Neural progenitor cell (in vitro differentiated cells): ENCODE results near the gene MTRF1L. TPM values are rescaled to one million over a fixed set of nuclear protein-coding genes. Genes with fewer than 3 reads are reported as not detected.
A peak's percentile ranks its signal among the peaks of the same experiment; 100 is the strongest.

Experiments used
- DNase-seq: peaks from one replicate; pipeline ENCODE4 v3.0.0-alpha.2; 2016; ENCODE audit warnings: low spot score
- H2AFZ ChIP-seq: fragments of 200-600 bp; sonication (generic); replicated peaks from 2 replicates; pipeline ENCODE4 v1.6.1; 2016; ENCODE audit warnings: antibody characterized with exemption
- H3F3A ChIP-seq: fragments of 200-600 bp; sonication (generic); 2 replicates; pipeline ENCODE4 v1.6.1; 2016; ENCODE audit warnings: antibody characterized with exemption, low read depth
- H3K27ac ChIP-seq: fragments of 200-600 bp; sonication (generic); 2 replicates; pipeline ENCODE4 v1.5.1; 2016; ENCODE audit warnings: mild to moderate bottlenecking
- H3K27me3 ChIP-seq: fragments of 200-600 bp; sonication (generic); 2 replicates; pipeline ENCODE4 v1.6.1; 2016; ENCODE audit warnings: mild to moderate bottlenecking, moderate library complexity
- H3K36me3 ChIP-seq: fragments of 200-600 bp; sonication (generic); 2 replicates; pipeline ENCODE4 v1.5.1; 2016
- H3K4me1 ChIP-seq: fragments of 200-600 bp; sonication (generic); 2 replicates; pipeline ENCODE4 v1.6.1; 2016; ENCODE audit warnings: mixed run types
- H3K4me2 ChIP-seq: fragments of 200-600 bp; sonication (generic); 2 replicates; pipeline ENCODE4 v1.6.1; 2016
- H3K4me3 ChIP-seq: fragments of 200-600 bp; sonication (generic); 2 replicates; pipeline ENCODE4 v1.5.1; 2016
- H3K79me2 ChIP-seq: fragments of 200-600 bp; sonication (generic); 2 replicates; pipeline ENCODE4 v1.6.1; 2016; ENCODE audit warnings: low read depth
- H3K9ac ChIP-seq: fragments of 200-600 bp; sonication (generic); 2 replicates; pipeline ENCODE4 v1.6.1; 2016
- H3K9me3 ChIP-seq: fragments of 200-600 bp; sonication (generic); 2 replicates; pipeline ENCODE4 v1.5.1; 2016; ENCODE audit warnings: low read depth
- H4K20me1 ChIP-seq: fragments of 200-600 bp; sonication (generic); 2 replicates; pipeline ENCODE4 v1.6.1; 2016; ENCODE audit warnings: low read depth
- H3K27ac Mint-ChIP-seq: 3 replicates; pipeline ENCODE4 v1.8.0; 2021; ENCODE audit warnings: mixed read lengths
- H3K27me3 Mint-ChIP-seq: 2 replicates; pipeline ENCODE4 v1.8.0; 2022; ENCODE audit warnings: low read depth, mild to moderate bottlenecking, inconsistent platforms, moderate library complexity, mixed read lengths; ENCODE audit not compliant: insufficient read depth
- H3K36me3 Mint-ChIP-seq: 3 replicates; pipeline ENCODE4 v1.8.0; 2021; ENCODE audit warnings: mixed read lengths
- H3K4me1 Mint-ChIP-seq: 3 replicates; pipeline ENCODE4 v1.8.0; 2021; ENCODE audit warnings: mixed read lengths
- H3K4me3 Mint-ChIP-seq: 3 replicates; pipeline ENCODE4 v1.8.0; 2021; ENCODE audit warnings: mild to moderate bottlenecking, moderate library complexity, mixed read lengths
- H3K9me3 Mint-ChIP-seq: 3 replicates; pipeline ENCODE4 v1.8.0; 2020; ENCODE audit warnings: mixed read lengths
- CTCF ChIP-seq: fragments of 200-600 bp; sonication (generic); IDR thresholded peaks from 2 replicates; pipeline ENCODE4 v1.5.1; 2017; ENCODE audit warnings: antibody characterized with exemption, mild to moderate bottlenecking
- EZH2 ChIP-seq: fragments of 200-600 bp; sonication (generic); IDR thresholded peaks from 2 replicates; pipeline ENCODE4 v1.6.1; 2017; ENCODE audit warnings: antibody characterized with exemption, mild to moderate bottlenecking, moderate library complexity
- EZH2phosphoT487 ChIP-seq: fragments of 200-600 bp; sonication (generic); IDR thresholded peaks from 2 replicates; pipeline ENCODE4 v1.6.1; 2017; ENCODE audit warnings: antibody characterized with exemption
- total RNA-seq: library from RNA; depleted of rRNA; stranded (reverse); fragments of >200 nt; gene quantifications from 2 replicates; pipeline ENCODE4 v1.2.3, GENCODE V29; 2015; ENCODE audit warnings: low replicate concordance

MTRF1L gene
- total RNA-seq, 1 donor from 2014 or later: 29.0 TPM

- no peak overlapping the region for H2AFZ ChIP-seq
- H3K27ac ChIP-seq: no peak overlapping the region
- H3K9me3 ChIP-seq: no peaks in the 10 kb centered on the region
- peak overlapping the region; percentile 95 for H3K4me3 Mint-ChIP-seq
- H3K27me3 ChIP-seq: no peaks in the 10 kb centered on the region
- peaks cover 49% of the 10 kb centered on the region for H4K20me1 ChIP-seq
- peaks cover 6% of the 10 kb centered on the region for H3K36me3 ChIP-seq
- peaks cover 37% of the 10 kb centered on the region for H3K4me1 Mint-ChIP-seq
- peaks cover 45% of the 10 kb centered on the region for H3K4me1 ChIP-seq
- H3K27me3 Mint-ChIP-seq: peaks cover 6% of the 10 kb centered on the region
- DNase-seq: peak; percentile 37
- peaks cover 18% of the 10 kb centered on the region for H3F3A ChIP-seq
- peak overlapping the region; percentile 100 for H3K4me3 ChIP-seq
- peak overlapping the region; percentile 86 for H3K9ac ChIP-seq
- TF ChIP-seq EZH2phosphoT487 (no peak), CTCF (no peak), EZH2 (no peak)
- H3K36me3 Mint-ChIP-seq: peaks cover 31% of the 10 kb centered on the region
- H3K79me2 ChIP-seq: peaks cover 93% of the 10 kb centered on the region
- peak overlapping the region; percentile 93 for H3K4me2 ChIP-seq
- H3K9me3 Mint-ChIP-seq: no peaks in the 10 kb centered on the region
- peak overlapping the region; percentile 46 for H3K27ac Mint-ChIP-seq
Observed at GRCh38 chr6:152981989-152982903, 20.3 kb downstream of the MTRF1L start.

- H2AFZ ChIP-seq: no peak overlapping the region
- H3K4me1 ChIP-seq: peaks cover 56% of the 10 kb centered on the region
- peak overlapping the region; percentile 86 for H3K9ac ChIP-seq
- no peak for TF ChIP-seq CTCF
- TF ChIP-seq EZH2phosphoT487: no peak
- TF ChIP-seq EZH2: no peak
- Mint-ChIP-seq H3K27ac (no peak overlapping the region), H3K4me3 (peak overlapping the region; percentile 95), H3K9me3 (no peaks in the 10 kb centered on the region), H3K4me1 (peaks cover 42% of the 10 kb centered on the region), H3K27me3 (peaks cover 6% of the 10 kb centered on the region), H3K36me3 (peaks cover 36% of the 10 kb centered on the region)
- H3F3A ChIP-seq: peaks cover 22% of the 10 kb centered on the region
- H3K9me3 ChIP-seq: no peaks in the 10 kb centered on the region
- H3K36me3 ChIP-seq: peaks cover 7% of the 10 kb centered on the region
- no peak overlapping the region for H3K27ac ChIP-seq
- peak overlapping the region; percentile 100 for H3K4me3 ChIP-seq
- peak overlapping the region; percentile 93 for H3K4me2 ChIP-seq
- no peaks in the 10 kb centered on the region for H3K27me3 ChIP-seq
- H3K79me2 ChIP-seq: peaks cover 93% of the 10 kb centered on the region
- DNase-seq: no peak
- peaks cover 59% of the 10 kb centered on the region for H4K20me1 ChIP-seq
Observed at GRCh38 chr6:152981219-152981618, 21.3 kb downstream of the MTRF1L start.

GRCh38 chr6:152980656-152981055, 21.9 kb downstream of the MTRF1L start:
- Histone ChIP-seq H3F3A (peaks cover 22% of the 10 kb centered on the region), H3K4me1 (peaks cover 59% of the 10 kb centered on the region), H3K27ac (no peak overlapping the region), H3K79me2 (peaks cover 93% of the 10 kb centered on the region), H2AFZ (no peak overlapping the region), H3K9ac (peak overlapping the region; percentile 86), H3K4me3 (peak overlapping the region; percentile 100), H3K9me3 (no peaks in the 10 kb centered on the region), H3K36me3 (peaks cover 7% of the 10 kb centered on the region), H3K27me3 (no peaks in the 10 kb centered on the region), H3K4me2 (peak overlapping the region; percentile 93), H4K20me1 (peaks cover 64% of the 10 kb centered on the region)
- peaks cover 42% of the 10 kb centered on the region for H3K4me1 Mint-ChIP-seq
- H3K9me3 Mint-ChIP-seq: no peaks in the 10 kb centered on the region
- H3K36me3 Mint-ChIP-seq: peaks cover 40% of the 10 kb centered on the region
- peak overlapping the region; percentile 95 for H3K4me3 Mint-ChIP-seq
- TF ChIP-seq EZH2 (no peak), CTCF (no peak)
- H3K27me3 Mint-ChIP-seq: peaks cover 6% of the 10 kb centered on the region
- no peak for DNase-seq
- no peak overlapping the region for H3K27ac Mint-ChIP-seq
